Measurements from ENCODE around the gene ARID1A.

DNA sequence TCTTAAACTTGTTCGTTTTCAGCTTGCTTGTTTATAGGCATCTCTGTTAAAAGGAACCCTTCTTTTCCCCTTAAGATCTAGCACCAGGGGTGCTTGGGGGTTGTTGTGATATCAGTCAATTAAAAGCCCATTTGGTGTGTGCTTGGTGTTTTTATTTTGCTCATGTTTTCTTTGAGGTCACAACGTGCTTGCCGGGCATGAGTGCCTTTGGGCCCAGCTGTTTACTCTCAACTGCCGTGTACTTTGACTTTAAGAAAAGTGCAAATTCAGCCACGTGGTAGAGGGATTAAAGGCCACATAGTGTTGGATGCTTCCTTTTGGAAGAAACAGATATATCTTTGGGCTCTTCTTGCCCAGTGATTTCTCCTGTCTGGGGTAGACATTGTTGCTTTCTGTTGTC, 10.5 kb downstream of the ARID1A start:
- TF ChIP-seq, protein P1, sequence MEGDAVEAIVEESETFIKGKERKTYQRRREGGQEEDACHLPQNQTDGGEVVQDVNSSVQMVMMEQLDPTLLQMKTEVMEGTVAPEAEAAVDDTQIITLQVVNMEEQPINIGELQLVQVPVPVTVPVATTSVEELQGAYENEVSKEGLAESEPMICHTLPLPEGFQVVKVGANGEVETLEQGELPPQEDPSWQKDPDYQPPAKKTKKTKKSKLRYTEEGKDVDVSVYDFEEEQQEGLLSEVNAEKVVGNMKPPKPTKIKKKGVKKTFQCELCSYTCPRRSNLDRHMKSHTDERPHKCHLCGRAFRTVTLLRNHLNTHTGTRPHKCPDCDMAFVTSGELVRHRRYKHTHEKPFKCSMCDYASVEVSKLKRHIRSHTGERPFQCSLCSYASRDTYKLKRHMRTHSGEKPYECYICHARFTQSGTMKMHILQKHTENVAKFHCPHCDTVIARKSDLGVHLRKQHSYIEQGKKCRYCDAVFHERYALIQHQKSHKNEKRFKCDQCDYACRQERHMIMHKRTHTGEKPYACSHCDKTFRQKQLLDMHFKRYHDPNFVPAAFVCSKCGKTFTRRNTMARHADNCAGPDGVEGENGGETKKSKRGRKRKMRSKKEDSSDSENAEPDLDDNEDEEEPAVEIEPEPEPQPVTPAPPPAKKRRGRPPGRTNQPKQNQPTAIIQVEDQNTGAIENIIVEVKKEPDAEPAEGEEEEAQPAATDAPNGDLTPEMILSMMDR (IDR thresholded peaks at IDR 0.05): no peak
- TF ChIP-seq POLR2A (IDR thresholded peaks at IDR 0.05): no peak
